ENCODE data around the gene LMOD1.

The LMOD1 gene

DNA sequence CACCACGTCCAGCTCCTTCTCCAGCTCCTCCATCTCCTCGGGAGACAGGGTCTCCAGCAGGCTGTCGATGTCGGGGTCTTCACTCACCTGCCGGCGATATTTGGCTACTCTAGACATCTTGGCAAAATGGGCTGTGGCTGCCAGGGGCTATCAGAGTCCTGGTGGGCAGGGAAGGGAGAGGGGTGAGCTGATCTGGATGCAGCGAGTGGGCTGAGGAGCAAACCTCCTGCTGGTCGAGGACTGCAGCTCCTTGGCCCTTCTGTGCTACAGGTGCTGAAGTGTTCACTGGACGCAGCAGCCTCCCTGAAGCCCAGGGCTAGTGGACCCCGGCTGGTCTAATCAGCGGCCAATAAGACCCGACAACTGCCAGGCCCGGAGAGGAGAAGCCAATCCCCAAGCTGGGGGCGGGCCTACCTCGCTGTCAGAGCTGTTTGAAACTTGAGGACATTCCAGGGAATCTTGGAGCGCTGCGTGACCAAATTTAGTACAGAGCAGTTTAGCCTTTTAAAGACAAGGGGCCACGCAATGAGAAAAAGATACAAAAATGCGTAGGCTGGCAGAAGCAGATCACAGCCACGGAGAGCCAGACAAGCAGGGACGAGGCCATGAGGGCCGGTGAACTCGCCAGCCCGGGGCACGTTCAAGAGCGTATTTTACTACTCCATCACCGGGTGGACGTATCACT is at the start of gene LMOD1:
LMOD1 (minus strand) TSS at position 325 of the 685 bp plus-strand sequence; CDS start at position 117, 208 bp downstream.
- peaks cover 24% of the 10 kb centered on the region for H3K27me3 ChIP-seq (ENCODE audit: control insufficient read depth, insufficient read depth, low read length)
- H3K4me3 ChIP-seq (ENCODE audit: low read depth, low read length), result peak within 1 kb of the TSS; percentile 78
- no peak within 1 kb of the TSS for H3K9ac ChIP-seq (ENCODE audit: low read depth, low read length)
- no peaks in the 10 kb centered on the region for H3K9me3 ChIP-seq (ENCODE audit: control insufficient read depth, insufficient read depth, low read length)
- peaks cover 14% of the 10 kb centered on the region for H3K4me1 ChIP-seq (ENCODE audit: control insufficient read depth, insufficient read depth, low read length)
- H3K36me3 ChIP-seq (ENCODE audit: control insufficient read depth, insufficient read depth, low read length), result no peaks in the 10 kb centered on the region

DNA sequence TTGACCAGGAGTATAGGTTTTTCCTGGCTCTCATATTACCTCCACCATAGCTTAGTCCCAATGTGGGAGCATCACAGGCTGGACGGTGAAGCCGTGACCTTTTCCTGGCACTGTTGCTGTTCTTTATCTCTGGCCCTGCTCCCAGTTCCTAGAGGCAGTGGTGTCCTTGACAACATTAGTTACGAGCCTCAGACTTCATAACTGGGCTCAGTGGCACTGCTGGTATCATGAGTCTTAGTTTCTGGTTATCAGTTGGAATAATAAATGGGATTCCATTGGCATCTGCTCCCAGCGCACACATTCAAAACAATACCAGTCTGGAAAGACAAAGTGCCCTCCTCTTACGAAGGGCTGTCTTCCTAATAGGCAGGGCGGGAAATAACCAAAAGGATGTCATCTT is 44.1 kb upstream of the LMOD1 start:
- Histone ChIP-seq H3K9me3 (ENCODE audit: control insufficient read depth, insufficient read depth, low read length) (no peaks in the 10 kb centered on the region), H3K27me3 (ENCODE audit: control insufficient read depth, insufficient read depth, low read length) (no peaks in the 10 kb centered on the region), H3K36me3 (ENCODE audit: control insufficient read depth, insufficient read depth, low read length) (peaks cover 36% of the 10 kb centered on the region), H3K4me3 (ENCODE audit: low read depth, low read length) (no peak overlapping the region), H3K9ac (ENCODE audit: low read depth, low read length) (no peak overlapping the region), H3K4me1 (ENCODE audit: control insufficient read depth, insufficient read depth, low read length) (no peaks in the 10 kb centered on the region)

DNA sequence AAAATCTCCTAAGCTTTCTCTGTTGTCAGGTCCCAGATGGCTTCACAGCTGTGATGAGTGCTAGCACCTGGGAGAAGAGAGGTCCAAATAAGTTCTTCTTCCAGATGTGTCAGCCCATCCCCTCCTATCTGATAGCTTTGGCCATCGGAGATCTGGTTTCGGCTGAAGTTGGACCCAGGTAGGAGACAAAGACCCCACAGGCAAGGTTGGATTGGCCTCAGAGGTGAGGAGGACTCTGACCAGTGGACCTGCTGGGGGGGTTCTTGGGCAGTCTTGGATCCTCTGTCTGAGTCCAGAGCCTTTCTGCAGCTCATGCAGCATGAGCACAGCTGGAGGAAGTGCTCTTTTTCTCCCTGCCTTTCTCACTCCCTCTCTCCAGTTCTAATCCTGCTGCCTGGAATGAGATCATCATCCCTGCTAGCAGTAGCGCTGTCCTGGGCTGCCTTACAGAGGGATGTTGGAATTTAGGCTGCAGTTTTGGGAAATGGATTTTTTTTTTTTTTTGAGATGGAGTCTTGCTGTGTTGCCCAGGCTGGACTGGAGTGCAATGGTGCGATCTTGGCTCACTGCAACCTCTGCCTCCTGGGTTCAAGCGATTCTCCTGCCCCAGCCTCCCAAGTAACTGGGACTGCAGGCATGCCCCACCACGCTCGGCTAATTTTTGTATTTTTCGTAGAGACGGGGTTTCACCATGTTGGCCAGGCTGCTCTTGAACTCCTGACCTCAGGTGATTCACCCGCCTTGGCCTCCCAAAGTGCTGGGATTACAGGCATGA is 43.2 kb upstream of the LMOD1 start:
- no peaks in the 10 kb centered on the region for H3K9me3 ChIP-seq (ENCODE audit: control insufficient read depth, insufficient read depth, low read length)

DNA sequence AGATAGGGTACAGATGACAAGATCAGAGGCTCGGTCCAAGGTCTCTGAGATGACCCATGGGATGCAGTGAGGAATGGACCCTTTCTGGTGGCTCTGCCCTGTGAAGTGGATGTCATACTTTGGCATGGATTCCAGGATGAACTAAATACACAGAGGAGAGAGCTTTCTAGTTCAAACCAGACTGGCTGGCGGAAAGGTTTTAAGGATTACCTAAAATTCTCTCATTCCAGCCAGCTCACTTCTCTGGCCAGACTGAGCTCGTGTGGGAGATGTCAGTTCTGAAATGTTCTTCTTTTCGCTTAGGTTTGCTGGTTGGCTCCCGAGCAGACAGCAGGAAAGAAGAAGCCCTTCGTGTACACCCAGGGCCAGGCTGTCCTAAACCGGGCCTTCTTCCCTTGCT is 42.3 kb upstream of the LMOD1 start:
- peaks cover 36% of the 10 kb centered on the region for H3K36me3 ChIP-seq (ENCODE audit: control insufficient read depth, insufficient read depth, low read length)

More for the DNA sequence above, 43.2 kb upstream of the LMOD1 start:
- peaks cover under 1% of the 10 kb centered on the region for H3K4me1 ChIP-seq (ENCODE audit: control insufficient read depth, insufficient read depth, low read length)
- H3K4me3 ChIP-seq (ENCODE audit: low read depth, low read length), result no peak overlapping the region
- no peak overlapping the region for H3K9ac ChIP-seq (ENCODE audit: low read depth, low read length)
- H3K27me3 ChIP-seq (ENCODE audit: control insufficient read depth, insufficient read depth, low read length), result no peaks in the 10 kb centered on the region
- peaks cover 36% of the 10 kb centered on the region for H3K36me3 ChIP-seq (ENCODE audit: control insufficient read depth, insufficient read depth, low read length)

DNA sequence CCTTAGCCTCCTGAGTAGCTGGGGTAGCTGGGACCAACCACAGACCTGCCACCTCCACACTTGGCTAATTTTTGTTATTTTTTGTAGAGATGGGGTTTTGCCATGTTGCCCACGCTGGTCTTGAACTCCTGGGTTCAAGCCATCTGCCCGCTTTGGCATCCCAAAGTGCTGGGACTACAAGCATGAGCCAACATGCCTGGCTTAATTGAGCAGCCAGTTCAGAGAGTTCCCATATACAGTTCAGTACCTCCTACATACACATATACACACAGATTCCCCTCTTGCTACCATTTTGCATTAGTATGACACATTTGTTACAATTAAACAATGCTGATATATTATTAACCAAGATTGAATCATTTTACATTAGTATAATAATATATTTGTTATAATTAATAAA is 39.0 kb upstream of the LMOD1 start:
- H3K36me3 ChIP-seq (ENCODE audit: control insufficient read depth, insufficient read depth, low read length), result peaks cover 16% of the 10 kb centered on the region
- no peaks in the 10 kb centered on the region for H3K9me3 ChIP-seq (ENCODE audit: control insufficient read depth, insufficient read depth, low read length)
- no peak overlapping the region for H3K9ac ChIP-seq (ENCODE audit: low read depth, low read length)
- H3K27me3 ChIP-seq (ENCODE audit: control insufficient read depth, insufficient read depth, low read length), result peaks cover 12% of the 10 kb centered on the region
- H3K4me3 ChIP-seq (ENCODE audit: low read depth, low read length), result no peak overlapping the region
- H3K4me1 ChIP-seq (ENCODE audit: control insufficient read depth, insufficient read depth, low read length), result peaks cover 8% of the 10 kb centered on the region

More for the DNA sequence above, 42.3 kb upstream of the LMOD1 start:
- Histone ChIP-seq H3K9ac (ENCODE audit: low read depth, low read length) (no peak overlapping the region), H3K9me3 (ENCODE audit: control insufficient read depth, insufficient read depth, low read length) (no peaks in the 10 kb centered on the region), H3K4me1 (ENCODE audit: control insufficient read depth, insufficient read depth, low read length) (peaks cover 6% of the 10 kb centered on the region), H3K4me3 (ENCODE audit: low read depth, low read length) (no peak overlapping the region), H3K27me3 (ENCODE audit: control insufficient read depth, insufficient read depth, low read length) (no peaks in the 10 kb centered on the region)

DNA sequence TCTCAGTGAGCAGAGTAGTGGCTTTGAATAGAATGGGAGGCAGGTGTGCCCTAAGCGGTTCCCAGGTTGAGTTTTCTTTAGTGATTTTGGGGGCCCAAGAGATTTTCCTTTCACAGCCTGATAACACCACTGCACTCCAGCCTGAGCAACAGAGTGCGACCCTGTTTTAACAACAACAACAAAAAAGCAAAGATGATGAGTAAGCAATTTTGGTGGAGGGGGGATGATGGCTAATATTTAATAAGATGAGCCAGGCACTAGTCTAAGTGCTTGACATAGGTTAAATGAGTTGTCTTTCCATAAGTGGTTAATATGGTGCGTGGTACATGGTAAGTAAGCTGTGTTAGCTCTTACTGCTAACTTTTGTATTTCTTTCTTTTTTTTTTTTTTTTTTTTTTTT is 38.1 kb upstream of the LMOD1 start:
- Histone ChIP-seq H3K9ac (ENCODE audit: low read depth, low read length) (no peak overlapping the region), H3K4me3 (ENCODE audit: low read depth, low read length) (peak overlapping the region; percentile 16), H3K36me3 (ENCODE audit: control insufficient read depth, insufficient read depth, low read length) (peaks cover 8% of the 10 kb centered on the region)

DNA sequence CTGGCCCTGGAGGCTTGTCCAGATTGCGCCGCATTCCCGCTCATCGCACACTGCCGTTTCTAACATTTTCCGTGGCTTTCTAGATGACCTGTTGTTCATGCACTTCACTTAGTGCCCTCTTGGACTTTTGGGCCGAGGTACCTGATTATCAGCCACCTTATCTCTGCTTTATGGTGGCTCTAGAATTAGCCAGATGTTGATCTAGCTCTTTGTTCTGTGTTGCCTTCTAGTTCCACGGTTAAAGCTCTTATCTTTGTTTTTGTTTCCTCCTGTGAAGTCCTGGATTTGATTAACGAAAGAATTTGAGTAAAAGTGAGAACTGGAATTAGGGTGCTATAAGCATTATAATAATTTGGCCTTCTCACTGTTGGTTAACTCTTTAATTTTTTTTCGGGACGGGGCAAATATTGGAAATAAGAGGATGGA is 37.0 kb upstream of the LMOD1 start:
- peak overlapping the region; percentile 97 for H3K4me3 ChIP-seq (ENCODE audit: low read depth, low read length)
- H3K9me3 ChIP-seq (ENCODE audit: control insufficient read depth, insufficient read depth, low read length), result no peaks in the 10 kb centered on the region
- peaks cover 12% of the 10 kb centered on the region for H3K27me3 ChIP-seq (ENCODE audit: control insufficient read depth, insufficient read depth, low read length)
- peak overlapping the region; percentile 76 for H3K9ac ChIP-seq (ENCODE audit: low read depth, low read length)
- H3K4me1 ChIP-seq (ENCODE audit: control insufficient read depth, insufficient read depth, low read length), result peaks cover 8% of the 10 kb centered on the region
- no peaks in the 10 kb centered on the region for H3K36me3 ChIP-seq (ENCODE audit: control insufficient read depth, insufficient read depth, low read length)

More for the DNA sequence above, 38.1 kb upstream of the LMOD1 start:
- Histone ChIP-seq H3K9me3 (ENCODE audit: control insufficient read depth, insufficient read depth, low read length) (no peaks in the 10 kb centered on the region), H3K4me1 (ENCODE audit: control insufficient read depth, insufficient read depth, low read length) (peaks cover 8% of the 10 kb centered on the region), H3K27me3 (ENCODE audit: control insufficient read depth, insufficient read depth, low read length) (peaks cover 12% of the 10 kb centered on the region)

DNA sequence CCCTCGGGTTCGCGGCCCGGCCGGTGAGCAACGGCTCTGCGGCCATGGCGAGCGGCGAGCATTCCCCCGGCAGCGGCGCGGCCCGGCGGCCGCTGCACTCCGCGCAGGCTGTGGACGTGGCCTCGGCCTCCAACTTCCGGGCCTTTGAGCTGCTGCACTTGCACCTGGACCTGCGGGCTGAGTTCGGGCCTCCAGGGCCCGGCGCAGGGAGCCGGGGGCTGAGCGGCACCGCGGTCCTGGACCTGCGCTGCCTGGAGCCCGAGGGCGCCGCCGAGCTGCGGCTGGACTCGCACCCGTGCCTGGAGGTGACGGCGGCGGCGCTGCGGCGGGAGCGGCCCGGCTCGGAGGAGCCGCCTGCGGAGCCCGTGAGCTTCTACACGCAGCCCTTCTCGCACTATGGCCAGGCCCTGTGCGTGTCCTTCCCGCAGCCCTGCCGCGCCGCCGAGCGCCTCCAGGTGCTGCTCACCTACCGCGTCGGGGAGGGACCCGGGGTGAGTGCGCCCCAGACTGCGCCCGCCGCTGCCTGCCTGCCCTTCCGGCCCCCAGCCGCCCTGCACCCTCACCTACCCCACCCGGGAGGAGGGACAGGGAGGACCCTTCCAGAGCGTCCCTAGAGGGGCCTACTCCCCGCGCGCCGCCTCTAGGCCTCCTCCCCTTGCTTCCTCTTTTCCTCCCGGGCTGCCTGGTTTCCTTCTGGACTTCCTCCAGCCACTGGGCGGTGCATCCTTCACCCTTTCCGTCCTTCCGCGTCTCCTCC is 36.5 kb upstream of the LMOD1 start, which contains the start of gene RNPEP:
RNPEP (plus strand) TSS at position 26 of the 757 bp plus-strand sequence; CDS start at position 45, 19 bp downstream.
- peak within 1 kb of the TSS; percentile 97 for H3K4me3 ChIP-seq (ENCODE audit: low read depth, low read length)
- H3K9me3 ChIP-seq (ENCODE audit: control insufficient read depth, insufficient read depth, low read length), result no peaks in the 10 kb centered on the region
- H3K36me3 ChIP-seq (ENCODE audit: control insufficient read depth, insufficient read depth, low read length), result no peaks in the 10 kb centered on the region
- H3K9ac ChIP-seq (ENCODE audit: low read depth, low read length), result peak within 1 kb of the TSS; percentile 76
- peaks cover 8% of the 10 kb centered on the region for H3K4me1 ChIP-seq (ENCODE audit: control insufficient read depth, insufficient read depth, low read length)
- H3K27me3 ChIP-seq (ENCODE audit: control insufficient read depth, insufficient read depth, low read length), result peaks cover 12% of the 10 kb centered on the region

DNA sequence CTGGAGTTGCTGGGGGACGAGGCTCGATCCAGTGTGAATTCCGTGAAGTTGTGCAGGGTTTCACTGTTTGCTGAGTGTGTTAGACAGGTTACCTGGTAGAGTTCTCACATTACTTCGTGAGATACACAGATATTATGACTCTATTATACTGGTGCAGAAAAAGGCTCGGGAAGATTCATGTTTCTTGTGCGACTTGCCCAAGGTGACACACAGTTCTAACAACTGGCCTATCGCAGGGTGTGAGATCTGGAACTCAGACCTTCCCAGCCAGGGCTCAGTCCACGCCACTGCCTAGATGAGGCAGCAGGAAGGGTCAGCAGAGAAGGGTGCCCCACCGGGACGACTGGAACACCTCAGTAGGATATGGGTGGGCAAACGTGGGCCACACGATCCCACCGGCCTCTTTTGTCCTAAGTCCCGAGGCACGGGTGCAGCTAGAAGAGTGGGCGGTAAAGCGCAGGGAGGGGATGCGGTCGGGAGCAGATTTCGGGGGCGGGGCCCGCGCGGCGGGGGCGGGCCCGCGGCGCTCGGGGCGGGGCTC is 35.8 kb upstream of the LMOD1 start:
- Histone ChIP-seq H3K36me3 (ENCODE audit: control insufficient read depth, insufficient read depth, low read length) (no peaks in the 10 kb centered on the region), H3K27me3 (ENCODE audit: control insufficient read depth, insufficient read depth, low read length) (peaks cover 12% of the 10 kb centered on the region), H3K4me3 (ENCODE audit: low read depth, low read length) (peak overlapping the region; percentile 97), H3K9ac (ENCODE audit: low read depth, low read length) (peak overlapping the region; percentile 39), H3K4me1 (ENCODE audit: control insufficient read depth, insufficient read depth, low read length) (peaks cover 8% of the 10 kb centered on the region), H3K9me3 (ENCODE audit: control insufficient read depth, insufficient read depth, low read length) (no peaks in the 10 kb centered on the region)

DNA sequence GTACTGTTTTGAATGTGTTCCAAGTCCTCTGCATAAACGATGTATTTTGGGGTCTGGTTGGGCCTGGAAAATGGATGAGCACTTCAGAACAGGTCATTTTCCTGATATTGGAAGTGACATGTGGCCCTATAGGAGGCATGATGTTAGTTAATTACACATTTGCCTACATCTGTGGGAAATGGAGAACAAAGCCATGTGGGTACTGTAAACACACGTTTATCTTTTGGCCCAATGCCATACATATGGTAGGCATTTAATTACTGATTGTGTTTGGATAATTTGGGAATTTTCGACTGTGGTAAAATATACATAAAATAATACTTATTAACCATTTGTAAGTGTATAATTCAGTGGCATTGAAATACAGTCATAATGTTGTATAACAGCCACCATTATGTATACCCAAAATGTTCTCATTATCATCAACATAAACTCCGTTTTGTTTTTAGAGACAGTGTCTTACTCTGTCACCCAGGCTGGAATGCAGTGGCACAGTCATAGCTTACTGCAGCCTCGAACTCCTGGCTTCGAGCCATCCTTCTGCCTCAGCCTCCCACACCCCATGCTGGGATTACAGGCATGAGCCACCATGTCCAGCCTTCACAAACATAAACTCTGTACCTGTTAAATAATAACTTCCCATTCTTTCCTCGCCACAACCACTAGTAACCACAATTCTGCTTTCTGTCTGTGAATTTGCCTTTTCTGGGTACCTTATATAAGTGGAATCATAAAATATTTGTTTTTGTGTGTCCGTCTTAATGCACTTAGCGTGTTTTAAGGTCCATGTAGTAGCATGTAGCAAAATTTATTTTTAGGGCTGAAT is 24.2 kb upstream of the LMOD1 start:
- no peak overlapping the region for H3K9ac ChIP-seq (ENCODE audit: low read depth, low read length)
- no peaks in the 10 kb centered on the region for H3K4me1 ChIP-seq (ENCODE audit: control insufficient read depth, insufficient read depth, low read length)
- no peaks in the 10 kb centered on the region for H3K27me3 ChIP-seq (ENCODE audit: control insufficient read depth, insufficient read depth, low read length)
- no peaks in the 10 kb centered on the region for H3K9me3 ChIP-seq (ENCODE audit: control insufficient read depth, insufficient read depth, low read length)
- no peak overlapping the region for H3K4me3 ChIP-seq (ENCODE audit: low read depth, low read length)
- H3K36me3 ChIP-seq (ENCODE audit: control insufficient read depth, insufficient read depth, low read length), result peaks cover 24% of the 10 kb centered on the region
